Measurements from ENCODE around the gene C11orf24.

DNA sequence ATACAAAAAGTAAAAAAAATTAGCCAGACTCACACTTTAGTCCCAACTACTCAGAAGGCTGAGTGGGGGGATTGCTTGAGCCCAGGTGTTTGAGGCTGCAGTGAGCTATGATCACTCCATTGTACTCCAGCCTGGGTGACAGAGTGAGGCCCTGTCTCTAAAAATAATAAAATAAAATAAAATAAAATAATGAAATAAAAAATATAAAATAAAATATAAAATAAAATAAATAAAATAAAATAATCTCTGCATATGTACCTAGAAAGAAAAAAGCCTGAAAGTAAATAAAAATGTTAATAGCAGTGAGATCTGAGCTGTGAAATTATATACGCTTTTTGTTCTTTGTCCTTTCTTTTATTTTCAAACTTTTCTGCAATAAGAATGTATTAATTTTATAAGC lies 23.5 kb upstream of the C11orf24 start:
- TF ChIP-seq, protein P1, sequence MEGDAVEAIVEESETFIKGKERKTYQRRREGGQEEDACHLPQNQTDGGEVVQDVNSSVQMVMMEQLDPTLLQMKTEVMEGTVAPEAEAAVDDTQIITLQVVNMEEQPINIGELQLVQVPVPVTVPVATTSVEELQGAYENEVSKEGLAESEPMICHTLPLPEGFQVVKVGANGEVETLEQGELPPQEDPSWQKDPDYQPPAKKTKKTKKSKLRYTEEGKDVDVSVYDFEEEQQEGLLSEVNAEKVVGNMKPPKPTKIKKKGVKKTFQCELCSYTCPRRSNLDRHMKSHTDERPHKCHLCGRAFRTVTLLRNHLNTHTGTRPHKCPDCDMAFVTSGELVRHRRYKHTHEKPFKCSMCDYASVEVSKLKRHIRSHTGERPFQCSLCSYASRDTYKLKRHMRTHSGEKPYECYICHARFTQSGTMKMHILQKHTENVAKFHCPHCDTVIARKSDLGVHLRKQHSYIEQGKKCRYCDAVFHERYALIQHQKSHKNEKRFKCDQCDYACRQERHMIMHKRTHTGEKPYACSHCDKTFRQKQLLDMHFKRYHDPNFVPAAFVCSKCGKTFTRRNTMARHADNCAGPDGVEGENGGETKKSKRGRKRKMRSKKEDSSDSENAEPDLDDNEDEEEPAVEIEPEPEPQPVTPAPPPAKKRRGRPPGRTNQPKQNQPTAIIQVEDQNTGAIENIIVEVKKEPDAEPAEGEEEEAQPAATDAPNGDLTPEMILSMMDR (IDR thresholded peaks at IDR 0.05; ENCODE audit: low read depth, low read length), result no peak
- TF ChIP-seq, protein P2, sequence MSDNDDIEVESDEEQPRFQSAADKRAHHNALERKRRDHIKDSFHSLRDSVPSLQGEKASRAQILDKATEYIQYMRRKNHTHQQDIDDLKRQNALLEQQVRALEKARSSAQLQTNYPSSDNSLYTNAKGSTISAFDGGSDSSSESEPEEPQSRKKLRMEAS (IDR thresholded peaks at IDR 0.05; ENCODE audit: low read depth, low read length), result no peak
- TF ChIP-seq POLR2A (IDR thresholded peaks at IDR 0.05; ENCODE audit: extremely low read depth, insufficient read length) (no peak), MYC (IDR thresholded peaks at IDR 0.05; ENCODE audit: low read depth, low read length) (no peak)

Data from NB4 (cell line).